ENCODE results near the gene KLHL8. TPM values are rescaled to one million over a fixed set of nuclear protein-coding genes. Genes with fewer than 3 reads are reported as not detected.

The KLHL8 gene
- total RNA-seq, 1 donor from 2014 or later, result 16.6 TPM

DNA sequence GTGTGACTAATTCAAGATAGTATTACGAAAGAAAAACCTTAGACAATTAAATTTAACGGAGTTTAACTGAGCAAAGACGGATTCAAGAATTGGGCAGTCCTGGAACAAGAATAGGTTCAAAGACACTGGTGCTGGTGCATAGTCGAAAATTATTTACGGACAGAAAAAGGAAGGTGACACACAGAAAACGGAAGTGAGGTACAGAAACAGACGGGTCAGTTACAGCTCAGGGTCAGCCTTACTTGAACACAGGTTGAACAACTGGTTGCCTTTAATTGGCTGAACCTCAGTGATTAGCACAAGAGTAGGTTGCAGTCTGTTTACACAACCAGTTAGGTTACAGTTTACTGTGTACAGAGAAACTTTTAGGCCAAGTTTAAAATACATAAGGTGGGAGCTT lies 31.5 kb downstream of the KLHL8 start:
- H3K9me3 Mint-ChIP-seq, result peaks cover 4% of the 10 kb centered on the region
- no peak for DNase-seq (ENCODE audit: extremely low spot score, unreplicated experiment)
- H3K4me3 Mint-ChIP-seq, result no peak overlapping the region
- H3K36me3 Mint-ChIP-seq, result peaks cover 8% of the 10 kb centered on the region
- H3K27ac Mint-ChIP-seq, result no peak overlapping the region
- H3K27me3 Mint-ChIP-seq, result no peaks in the 10 kb centered on the region
- TF ChIP-seq, protein P1, sequence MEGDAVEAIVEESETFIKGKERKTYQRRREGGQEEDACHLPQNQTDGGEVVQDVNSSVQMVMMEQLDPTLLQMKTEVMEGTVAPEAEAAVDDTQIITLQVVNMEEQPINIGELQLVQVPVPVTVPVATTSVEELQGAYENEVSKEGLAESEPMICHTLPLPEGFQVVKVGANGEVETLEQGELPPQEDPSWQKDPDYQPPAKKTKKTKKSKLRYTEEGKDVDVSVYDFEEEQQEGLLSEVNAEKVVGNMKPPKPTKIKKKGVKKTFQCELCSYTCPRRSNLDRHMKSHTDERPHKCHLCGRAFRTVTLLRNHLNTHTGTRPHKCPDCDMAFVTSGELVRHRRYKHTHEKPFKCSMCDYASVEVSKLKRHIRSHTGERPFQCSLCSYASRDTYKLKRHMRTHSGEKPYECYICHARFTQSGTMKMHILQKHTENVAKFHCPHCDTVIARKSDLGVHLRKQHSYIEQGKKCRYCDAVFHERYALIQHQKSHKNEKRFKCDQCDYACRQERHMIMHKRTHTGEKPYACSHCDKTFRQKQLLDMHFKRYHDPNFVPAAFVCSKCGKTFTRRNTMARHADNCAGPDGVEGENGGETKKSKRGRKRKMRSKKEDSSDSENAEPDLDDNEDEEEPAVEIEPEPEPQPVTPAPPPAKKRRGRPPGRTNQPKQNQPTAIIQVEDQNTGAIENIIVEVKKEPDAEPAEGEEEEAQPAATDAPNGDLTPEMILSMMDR (conservative IDR thresholded peaks at IDR 0.05), result no peak
- peaks cover 5% of the 10 kb centered on the region for H3K4me1 Mint-ChIP-seq (ENCODE audit: unreplicated experiment)

DNA sequence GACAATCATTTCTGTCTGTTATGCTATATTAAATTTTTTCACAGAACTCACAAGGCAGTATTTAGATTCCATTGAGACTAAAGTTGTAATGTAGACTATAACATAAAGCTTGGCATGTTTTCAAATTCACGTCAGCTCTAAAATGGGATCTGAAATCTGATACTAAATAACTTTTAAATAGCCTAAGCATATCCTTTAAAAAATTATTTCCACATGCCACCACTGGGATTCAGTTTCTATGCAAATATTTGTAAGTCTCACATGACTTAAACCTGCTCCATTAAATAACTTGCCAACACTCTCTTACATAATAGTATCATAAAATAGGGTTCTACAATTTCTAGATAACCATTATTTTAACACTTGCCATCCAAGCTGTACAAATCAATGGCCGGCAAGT lies 32.4 kb downstream of the KLHL8 start:
- no peaks in the 10 kb centered on the region for H3K27me3 Mint-ChIP-seq
- H3K4me3 Mint-ChIP-seq, result no peak overlapping the region
- peaks cover 4% of the 10 kb centered on the region for H3K9me3 Mint-ChIP-seq
- peaks cover 11% of the 10 kb centered on the region for H3K36me3 Mint-ChIP-seq
- H3K4me1 Mint-ChIP-seq (ENCODE audit: unreplicated experiment), result peaks cover 5% of the 10 kb centered on the region
- no peak overlapping the region for H3K27ac Mint-ChIP-seq
- TF ChIP-seq, protein P1 (conservative IDR thresholded peaks at IDR 0.05), result no peak
- DNase-seq (ENCODE audit: extremely low spot score, unreplicated experiment), result no peak

DNA sequence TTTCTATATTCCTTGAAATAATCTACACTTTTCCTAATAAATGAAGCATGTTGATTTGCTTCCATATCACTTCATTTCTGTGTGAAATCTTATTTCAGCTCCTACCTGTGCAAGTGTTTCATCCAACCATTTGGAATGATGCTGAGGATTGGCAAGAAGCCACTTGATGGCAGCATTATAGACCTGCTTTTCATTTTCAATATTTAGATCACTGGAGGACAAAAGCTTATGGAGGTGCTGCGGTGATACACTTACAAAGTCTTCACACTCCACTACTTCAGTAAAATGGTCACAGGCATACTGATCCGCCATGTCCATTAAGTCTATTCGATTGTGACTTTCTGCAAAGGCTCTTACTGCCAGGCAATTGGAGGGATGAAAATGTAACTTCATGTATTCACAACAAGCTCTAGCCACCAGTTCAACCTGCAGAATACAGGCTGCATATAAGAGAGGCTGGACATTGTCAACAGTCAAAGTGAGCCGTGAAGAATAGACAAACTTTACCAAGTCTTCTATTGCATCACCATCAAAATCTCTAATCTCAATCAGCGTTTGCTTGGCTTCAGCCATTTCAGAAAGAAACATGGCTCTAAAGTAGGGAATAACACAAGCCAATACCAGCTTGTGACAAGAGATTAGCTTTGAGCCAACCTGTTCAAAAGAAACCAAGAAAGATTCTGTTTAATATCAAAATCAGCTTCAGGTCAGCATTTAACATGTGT lies 35.1 kb downstream of the KLHL8 start:
- H3K4me1 Mint-ChIP-seq (ENCODE audit: unreplicated experiment), result peaks cover 5% of the 10 kb centered on the region
- TF ChIP-seq, protein P1 (conservative IDR thresholded peaks at IDR 0.05), result no peak
- no peak overlapping the region for H3K27ac Mint-ChIP-seq
- peaks cover 12% of the 10 kb centered on the region for H3K36me3 Mint-ChIP-seq
- H3K4me3 Mint-ChIP-seq, result no peak overlapping the region
- H3K27me3 Mint-ChIP-seq, result no peaks in the 10 kb centered on the region
- H3K9me3 Mint-ChIP-seq, result no peaks in the 10 kb centered on the region
- no peak for DNase-seq (ENCODE audit: extremely low spot score, unreplicated experiment)

DNA sequence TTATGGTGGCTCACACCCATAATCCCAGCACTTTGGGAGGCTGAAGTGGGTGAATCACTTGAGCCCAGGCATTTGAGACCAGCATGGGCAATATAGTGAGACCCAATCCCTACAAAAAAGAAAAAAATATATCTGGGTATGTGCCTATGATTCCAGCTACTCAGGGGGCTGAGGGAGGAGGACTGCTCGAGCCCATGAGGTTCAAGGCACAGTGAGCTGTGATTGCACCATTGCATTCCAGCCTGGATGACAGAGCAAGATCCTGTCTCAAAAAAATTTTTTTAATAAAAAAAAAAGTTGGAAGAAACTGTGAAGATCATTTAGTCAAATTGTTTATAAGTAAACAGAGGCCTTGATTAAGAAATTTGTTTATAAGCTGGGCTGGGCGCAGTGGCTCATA lies 39.7 kb downstream of the KLHL8 start:
- H3K9me3 Mint-ChIP-seq, result no peaks in the 10 kb centered on the region
- no peak overlapping the region for H3K27ac Mint-ChIP-seq
- TF ChIP-seq, protein P1 (conservative IDR thresholded peaks at IDR 0.05), result no peak
- no peaks in the 10 kb centered on the region for H3K27me3 Mint-ChIP-seq
- no peak for DNase-seq (ENCODE audit: extremely low spot score, unreplicated experiment)
- H3K4me1 Mint-ChIP-seq (ENCODE audit: unreplicated experiment), result no peaks in the 10 kb centered on the region
- H3K36me3 Mint-ChIP-seq, result peaks cover 11% of the 10 kb centered on the region
- H3K4me3 Mint-ChIP-seq, result no peak overlapping the region

DNA sequence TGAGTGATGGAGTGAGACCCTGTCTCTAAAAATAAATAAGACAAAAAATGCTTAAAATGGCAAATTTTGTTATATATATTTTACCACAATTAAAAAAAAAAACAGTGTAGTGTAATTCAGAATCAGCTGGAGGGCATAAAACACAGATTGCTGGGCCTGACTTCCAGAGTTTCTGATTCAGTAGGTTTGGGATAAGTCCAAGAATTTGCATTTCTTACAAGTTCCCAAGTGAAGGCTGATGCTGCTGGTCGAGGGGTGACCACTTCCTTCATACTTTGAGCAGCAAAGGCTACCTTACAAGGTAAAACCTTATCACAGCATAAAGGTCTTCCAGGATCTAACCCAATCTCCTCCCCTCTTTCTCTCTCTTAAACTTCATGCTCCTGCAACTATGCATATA lies 40.7 kb downstream of the KLHL8 start:
- Mint-ChIP-seq H3K9me3 (no peaks in the 10 kb centered on the region), H3K4me3 (no peak overlapping the region), H3K36me3 (peaks cover 15% of the 10 kb centered on the region), H3K27ac (no peak overlapping the region), H3K4me1 (ENCODE audit: unreplicated experiment) (no peaks in the 10 kb centered on the region), H3K27me3 (no peaks in the 10 kb centered on the region)
- DNase-seq (ENCODE audit: extremely low spot score, unreplicated experiment), result no peak
- TF ChIP-seq, protein P1 (conservative IDR thresholded peaks at IDR 0.05), result no peak
